ENCODE data around the gene LPCAT3.
A peak's percentile ranks its signal among the peaks of the same experiment; 100 is the strongest.

Gene LPCAT3

DNA sequence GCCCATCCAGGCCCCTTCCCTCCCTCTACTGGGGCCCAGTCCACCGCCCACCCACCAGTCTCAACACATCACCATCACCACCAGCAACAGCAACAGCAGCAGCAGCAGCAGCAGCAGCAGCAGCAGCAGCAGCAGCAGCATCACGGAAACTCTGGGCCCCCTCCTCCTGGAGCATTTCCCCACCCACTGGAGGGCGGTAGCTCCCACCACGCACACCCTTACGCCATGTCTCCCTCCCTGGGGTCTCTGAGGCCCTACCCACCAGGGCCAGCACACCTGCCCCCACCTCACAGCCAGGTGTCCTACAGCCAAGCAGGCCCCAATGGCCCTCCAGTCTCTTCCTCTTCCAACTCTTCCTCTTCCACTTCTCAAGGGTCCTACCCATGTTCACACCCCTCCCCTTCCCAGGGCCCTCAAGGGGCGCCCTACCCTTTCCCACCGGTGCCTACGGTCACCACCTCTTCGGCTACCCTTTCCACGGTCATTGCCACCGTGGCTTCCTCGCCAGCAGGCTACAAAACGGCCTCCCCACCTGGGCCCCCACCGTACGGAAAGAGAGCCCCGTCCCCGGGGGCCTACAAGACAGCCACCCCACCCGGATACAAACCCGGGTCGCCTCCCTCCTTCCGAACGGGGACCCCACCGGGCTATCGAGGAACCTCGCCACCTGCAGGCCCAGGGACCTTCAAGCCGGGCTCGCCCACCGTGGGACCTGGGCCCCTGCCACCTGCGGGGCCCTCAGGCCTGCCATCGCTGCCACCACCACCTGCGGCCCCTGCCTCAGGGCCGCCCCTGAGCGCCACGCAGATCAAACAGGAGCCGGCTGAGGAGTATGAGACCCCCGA is 81.4 kb downstream of the LPCAT3 start:
- TF ChIP-seq, protein P1, sequence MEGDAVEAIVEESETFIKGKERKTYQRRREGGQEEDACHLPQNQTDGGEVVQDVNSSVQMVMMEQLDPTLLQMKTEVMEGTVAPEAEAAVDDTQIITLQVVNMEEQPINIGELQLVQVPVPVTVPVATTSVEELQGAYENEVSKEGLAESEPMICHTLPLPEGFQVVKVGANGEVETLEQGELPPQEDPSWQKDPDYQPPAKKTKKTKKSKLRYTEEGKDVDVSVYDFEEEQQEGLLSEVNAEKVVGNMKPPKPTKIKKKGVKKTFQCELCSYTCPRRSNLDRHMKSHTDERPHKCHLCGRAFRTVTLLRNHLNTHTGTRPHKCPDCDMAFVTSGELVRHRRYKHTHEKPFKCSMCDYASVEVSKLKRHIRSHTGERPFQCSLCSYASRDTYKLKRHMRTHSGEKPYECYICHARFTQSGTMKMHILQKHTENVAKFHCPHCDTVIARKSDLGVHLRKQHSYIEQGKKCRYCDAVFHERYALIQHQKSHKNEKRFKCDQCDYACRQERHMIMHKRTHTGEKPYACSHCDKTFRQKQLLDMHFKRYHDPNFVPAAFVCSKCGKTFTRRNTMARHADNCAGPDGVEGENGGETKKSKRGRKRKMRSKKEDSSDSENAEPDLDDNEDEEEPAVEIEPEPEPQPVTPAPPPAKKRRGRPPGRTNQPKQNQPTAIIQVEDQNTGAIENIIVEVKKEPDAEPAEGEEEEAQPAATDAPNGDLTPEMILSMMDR (conservative IDR thresholded peaks at IDR 0.05) = no peak
- peak overlapping the region; percentile 97 for H3K27ac ChIP-seq

DNA sequence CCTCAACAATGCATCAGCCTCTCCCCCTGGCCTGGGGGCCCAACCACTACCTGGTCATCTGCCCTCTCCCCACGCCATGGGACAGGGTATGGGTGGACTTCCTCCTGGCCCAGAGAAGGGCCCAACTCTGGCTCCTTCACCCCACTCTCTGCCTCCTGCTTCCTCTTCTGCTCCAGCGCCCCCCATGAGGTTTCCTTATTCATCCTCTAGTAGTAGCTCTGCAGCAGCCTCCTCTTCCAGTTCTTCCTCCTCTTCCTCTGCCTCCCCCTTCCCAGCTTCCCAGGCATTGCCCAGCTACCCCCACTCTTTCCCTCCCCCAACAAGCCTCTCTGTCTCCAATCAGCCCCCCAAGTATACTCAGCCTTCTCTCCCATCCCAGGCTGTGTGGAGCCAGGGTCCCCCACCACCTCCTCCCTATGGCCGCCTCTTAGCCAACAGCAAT is 82.1 kb downstream of the LPCAT3 start:
- TF ChIP-seq, protein P1 (conservative IDR thresholded peaks at IDR 0.05) = no peak
- H3K27ac ChIP-seq = peak overlapping the region; percentile 97; the same call in 1 of the 2 replicates

DNA sequence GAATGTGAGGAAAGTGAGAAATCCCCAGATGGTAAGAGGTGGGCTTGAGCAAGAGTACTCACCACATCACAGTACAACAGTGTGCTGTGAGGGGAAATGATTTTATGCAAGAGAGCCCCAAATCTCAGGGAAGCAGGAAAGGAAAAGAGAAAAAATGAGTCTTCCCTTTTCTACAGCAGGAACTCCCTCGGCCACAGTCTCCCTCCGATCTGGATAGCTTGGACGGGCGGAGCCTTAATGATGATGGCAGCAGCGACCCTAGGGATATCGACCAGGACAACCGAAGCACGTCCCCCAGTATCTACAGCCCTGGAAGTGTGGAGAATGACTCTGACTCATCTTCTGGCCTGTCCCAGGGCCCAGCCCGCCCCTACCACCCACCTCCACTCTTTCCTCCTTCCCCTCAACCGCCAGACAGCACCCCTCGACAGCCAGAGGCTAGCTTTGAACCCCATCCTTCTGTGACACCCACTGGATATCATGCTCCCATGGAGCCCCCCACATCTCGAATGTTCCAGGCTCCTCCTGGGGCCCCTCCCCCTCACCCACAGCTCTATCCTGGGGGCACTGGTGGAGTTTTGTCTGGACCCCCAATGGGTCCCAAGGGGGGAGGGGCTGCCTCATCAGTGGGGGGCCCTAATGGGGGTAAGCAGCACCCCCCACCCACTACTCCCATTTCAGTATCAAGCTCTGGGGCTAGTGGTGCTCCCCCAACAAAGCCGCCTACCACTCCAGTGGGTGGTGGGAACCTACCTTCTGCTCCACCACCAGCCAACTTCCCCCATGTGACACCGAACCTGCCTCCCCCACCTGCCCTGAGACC is 82.7 kb downstream of the LPCAT3 start:
- TF ChIP-seq, protein P1 (conservative IDR thresholded peaks at IDR 0.05) = no peak
- peak overlapping the region; percentile 97; the same call in 1 of the 2 replicates for H3K27ac ChIP-seq

DNA sequence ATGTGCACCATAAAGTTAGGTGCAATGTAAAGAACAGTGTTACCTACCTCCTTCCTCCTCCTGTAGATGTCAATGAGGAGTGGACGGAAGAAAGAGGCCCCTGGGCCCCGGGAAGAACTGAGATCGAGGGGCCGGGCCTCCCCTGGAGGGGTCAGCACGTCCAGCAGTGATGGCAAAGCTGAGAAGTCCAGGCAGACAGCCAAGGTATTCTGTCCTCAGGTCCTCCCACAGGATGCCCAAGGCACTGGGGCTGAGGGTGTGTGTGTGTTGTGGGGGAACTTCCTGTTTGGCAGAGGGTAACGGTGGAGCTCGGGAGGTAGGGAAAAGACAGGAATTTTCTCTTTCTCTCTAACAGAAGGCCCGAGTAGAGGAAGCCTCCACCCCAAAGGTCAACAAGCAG is 84.2 kb downstream of the LPCAT3 start:
- TF ChIP-seq, protein P1 (conservative IDR thresholded peaks at IDR 0.05) = no peak
- H3K27ac ChIP-seq = peak overlapping the region; percentile 19

DNA sequence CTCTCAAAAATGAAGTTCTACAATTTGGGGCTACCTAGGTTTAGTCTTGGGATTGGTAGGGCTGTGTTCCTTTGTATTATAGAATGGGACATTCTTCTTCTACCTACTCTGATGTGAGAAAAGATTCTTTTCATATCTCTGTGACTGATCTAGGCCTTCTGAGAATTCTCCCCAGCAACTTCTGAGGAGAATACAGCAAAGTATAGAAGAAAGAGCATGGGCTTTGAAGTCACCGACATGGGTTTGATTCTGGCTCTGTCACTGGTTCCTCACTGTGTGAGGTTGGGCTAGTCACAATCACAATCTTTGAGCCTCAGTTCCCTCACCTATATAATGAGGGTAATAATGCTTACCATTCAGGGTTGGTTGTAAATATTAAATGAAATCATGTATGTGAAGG is 85.5 kb downstream of the LPCAT3 start:
- H3K27ac ChIP-seq = no peak overlapping the region
- TF ChIP-seq, protein P1 (conservative IDR thresholded peaks at IDR 0.05) = no peak

DNA sequence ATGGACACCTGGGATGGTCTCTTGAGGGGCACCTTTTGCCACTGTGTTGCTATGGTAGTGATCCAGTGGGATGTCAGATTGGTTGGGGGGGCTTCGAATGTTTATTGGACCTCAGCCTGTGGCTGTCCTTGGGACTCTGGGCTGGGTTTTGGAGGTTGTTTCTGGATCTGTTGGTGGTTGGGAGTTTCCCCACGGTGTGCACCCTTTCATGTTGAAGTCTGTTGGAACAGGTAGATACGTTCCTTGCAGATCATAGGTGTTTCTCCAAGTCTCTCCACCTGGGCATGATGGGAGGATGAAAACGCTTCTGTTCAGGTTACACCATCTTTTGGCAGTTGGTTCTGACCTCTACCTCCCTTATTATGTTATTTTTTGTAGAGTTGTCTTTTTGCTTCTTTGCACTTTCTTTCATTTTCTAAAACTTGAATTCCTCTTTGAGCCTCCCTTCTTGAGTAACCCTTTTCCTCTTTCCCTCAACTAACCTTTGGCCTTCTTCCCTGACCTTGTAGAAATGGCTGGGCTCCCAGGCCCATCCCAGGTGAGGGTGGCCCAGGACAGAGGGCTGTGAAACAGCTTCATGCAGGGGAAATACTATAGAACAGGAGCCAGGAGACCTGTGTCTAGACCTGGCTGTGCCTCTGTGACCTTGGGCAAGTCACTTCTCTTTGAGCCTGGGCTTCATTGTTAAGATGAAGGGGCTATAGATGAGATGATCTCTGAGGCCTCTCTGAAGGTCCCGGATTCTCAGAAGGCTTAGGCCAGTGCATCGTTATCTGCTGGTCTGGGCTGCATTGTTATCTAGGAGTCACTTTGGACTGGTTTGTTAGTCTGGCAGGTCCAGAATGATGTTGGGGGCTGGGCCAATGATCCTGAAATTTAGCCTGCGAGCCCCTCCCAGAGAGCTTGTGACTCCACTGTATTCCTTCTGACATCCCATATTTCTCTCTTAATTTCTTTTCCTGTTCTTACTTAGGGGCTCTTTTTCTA is 88.5 kb downstream of the LPCAT3 start:
- H3K27ac ChIP-seq = peak overlapping the region; percentile 96
- TF ChIP-seq, protein P1 (conservative IDR thresholded peaks at IDR 0.05) = no peak
